Vagina (tissue), 2 donors: ENCODE measurements around the gene CREG1. TPM values are rescaled to one million over a fixed set of nuclear protein-coding genes. Genes with fewer than 3 reads are reported as not detected.

Source experiments
- DNase-seq, 2 donors: peaks; one replicate each; pipeline ENCODE4 v3.0.0-alpha.2; 2017; ENCODE audit errors: extremely low spot score in 2 of 2
- H3K27ac ChIP-seq: fragments of 200-600 bp; sonication (generic); one replicate; pipeline ENCODE4 v1.5.1; 2019
- H3K27me3 ChIP-seq: fragments of 200-600 bp; sonication (generic); one replicate; pipeline ENCODE4 v1.5.1; 2019
- H3K36me3 ChIP-seq, 2 donors: fragments of 200-600 bp; sonication (generic); one replicate each; pipeline ENCODE4 v1.5.1; 2017 to 2019
- H3K4me1 ChIP-seq: fragments of 200-600 bp; sonication (generic); one replicate; pipeline ENCODE4 v1.5.1; 2019
- H3K4me3 ChIP-seq, 2 donors: fragments of 200-600 bp; sonication (generic); 1 replicate in 1 of 2; 2 replicates in 1 of 2; pipeline ENCODE4 v1.5.1; 2016 to 2019
- H3K9me3 ChIP-seq: fragments of 200-600 bp; sonication (generic); one replicate; pipeline ENCODE4 v1.5.1; 2019
- CTCF ChIP-seq, 3 experiments: fragments of 450-650 bp in 2 of 3; fragments of 200-600 bp in 1 of 3; sonication (generic) in 1 of 3; IDR thresholded peaks; one replicate each; pipeline ENCODE4 v1.5.1; 2017 to 2019; ENCODE audit warnings: antibody characterized with exemption in 3 of 3, mild to moderate bottlenecking in 2 of 3, moderate library complexity in 2 of 3
- POLR2A ChIP-seq, 2 donors: fragments of 450-650 bp; IDR thresholded peaks; one replicate each; pipeline ENCODE4 v1.6.1; 2017; ENCODE audit warnings: antibody characterized with exemption in 2 of 2, mild to moderate bottlenecking in 2 of 2, moderate library complexity in 2 of 2
- POLR2AphosphoS5 ChIP-seq, 2 donors: sonication (generic); formaldehyde crosslinking; IDR thresholded peaks; one replicate each; pipeline ENCODE4 v1.9.0; 2017; ENCODE audit warnings: antibody characterized with exemption in 2 of 2, mild to moderate bottlenecking in 2 of 2, low read depth in 1 of 2; ENCODE audit not compliant: insufficient read depth in 1 of 2
- intact Hi-C: fragments of 100-400 bp; cut with DNase I; formaldehyde crosslinking; loops from one replicate; pipeline ENCODE4 v1.15.1; 2023
- total RNA-seq: library from RNA; depleted of rRNA; stranded (reverse); fragments of >200 nt; gene quantifications from one replicate; pipeline ENCODE4 v1.2.3, GENCODE V29; 2016

Gene CREG1
- total RNA-seq, 1 donor from 2014 or later: 152 TPM

DNA sequence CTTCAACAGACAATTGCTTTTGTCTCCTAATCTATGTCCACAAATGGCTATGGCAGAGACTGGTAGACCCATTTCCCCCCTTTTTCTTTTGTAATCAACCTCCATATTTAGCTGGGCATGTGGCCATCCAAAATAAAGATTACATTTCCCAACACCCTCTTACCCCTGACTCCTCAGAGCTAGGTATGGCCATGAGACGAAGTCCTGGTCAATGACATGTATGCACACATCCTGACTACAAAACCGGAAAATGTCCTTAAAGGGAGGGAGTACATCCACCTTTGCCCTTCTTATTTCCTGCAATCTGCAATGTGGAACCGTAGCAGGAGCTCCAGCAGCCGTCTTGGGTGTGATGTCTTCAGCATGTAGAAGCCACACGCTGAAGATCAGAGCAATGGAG, 40.3 kb upstream of the CREG1 start:
- no peaks in the 10 kb centered on the region for H3K4me1 ChIP-seq
- H3K36me3 ChIP-seq: no peaks in the 10 kb centered on the region
- intact Hi-C loops: no loop called here
- H3K27ac ChIP-seq: no peak overlapping the region
- H3K4me3 ChIP-seq: no peak overlapping the region
- TF ChIP-seq POLR2A (IDR thresholded peaks at IDR 0.05) (no peak), CTCF (IDR thresholded peaks at IDR 0.05) (no peak), POLR2AphosphoS5 (IDR thresholded peaks at IDR 0.05; ENCODE audit: insufficient read depth in 1 of 2, low read depth in 1 of 2) (no peak)
- H3K9me3 ChIP-seq: no peaks in the 10 kb centered on the region
- H3K27me3 ChIP-seq: no peaks in the 10 kb centered on the region
- DNase-seq: no peak

DNA sequence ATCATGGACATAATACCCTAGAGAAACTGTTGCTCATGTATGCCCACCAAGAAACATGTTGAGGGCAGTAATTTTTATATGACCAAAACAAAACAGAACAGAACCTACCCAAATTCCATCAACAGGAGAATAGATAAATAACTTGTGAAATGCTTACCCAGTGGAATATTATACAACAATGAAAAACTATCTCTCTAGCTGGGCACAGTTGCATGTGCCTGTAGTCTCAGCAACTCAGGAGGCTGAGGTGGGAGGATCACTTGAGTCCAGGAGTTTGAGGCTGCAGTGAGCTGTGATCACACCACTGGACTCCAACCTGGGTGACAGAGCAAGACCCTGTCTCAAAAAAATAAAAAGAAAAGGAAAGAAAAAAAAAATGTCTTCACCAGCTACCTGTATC, 38.9 kb upstream of the CREG1 start:
- H3K27me3 ChIP-seq: no peaks in the 10 kb centered on the region
- no peaks in the 10 kb centered on the region for H3K36me3 ChIP-seq
- no peaks in the 10 kb centered on the region for H3K9me3 ChIP-seq
- intact Hi-C loops: no loop called here
- no peak for TF ChIP-seq CTCF (IDR thresholded peaks at IDR 0.05)
- no peak for TF ChIP-seq POLR2AphosphoS5 (IDR thresholded peaks at IDR 0.05; ENCODE audit: insufficient read depth in 1 of 2, low read depth in 1 of 2)
- no peak for TF ChIP-seq POLR2A (IDR thresholded peaks at IDR 0.05)
- H3K4me3 ChIP-seq: no peak overlapping the region
- H3K4me1 ChIP-seq: no peaks in the 10 kb centered on the region
- H3K27ac ChIP-seq: no peak overlapping the region
- no peak for DNase-seq

DNA sequence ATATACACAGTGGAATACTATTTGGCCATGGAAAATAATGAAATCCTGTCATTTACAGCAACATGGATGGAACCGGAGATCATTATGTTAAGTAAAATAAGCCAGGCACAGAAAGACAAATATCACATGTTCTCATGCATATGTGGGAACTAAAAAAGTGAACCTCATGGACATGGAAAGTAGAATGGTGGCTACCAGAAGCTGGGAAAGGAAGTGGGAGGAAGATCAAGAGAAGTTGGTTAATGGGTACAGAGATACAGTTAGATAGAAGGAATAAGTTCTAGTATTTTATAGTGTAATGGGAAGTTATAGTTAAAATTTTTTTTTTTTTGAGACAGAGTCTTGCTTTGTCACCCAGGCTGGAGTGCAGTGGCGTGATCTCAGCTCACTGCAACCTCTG, 34.8 kb upstream of the CREG1 start:
- Histone ChIP-seq H3K27me3 (no peaks in the 10 kb centered on the region), H3K4me1 (no peaks in the 10 kb centered on the region), H3K36me3 (no peaks in the 10 kb centered on the region), H3K9me3 (no peaks in the 10 kb centered on the region), H3K27ac (no peak overlapping the region), H3K4me3 (no peak overlapping the region)
- intact Hi-C loops: no loop called here
- no peak for TF ChIP-seq POLR2A (IDR thresholded peaks at IDR 0.05)
- no peak for DNase-seq

DNA sequence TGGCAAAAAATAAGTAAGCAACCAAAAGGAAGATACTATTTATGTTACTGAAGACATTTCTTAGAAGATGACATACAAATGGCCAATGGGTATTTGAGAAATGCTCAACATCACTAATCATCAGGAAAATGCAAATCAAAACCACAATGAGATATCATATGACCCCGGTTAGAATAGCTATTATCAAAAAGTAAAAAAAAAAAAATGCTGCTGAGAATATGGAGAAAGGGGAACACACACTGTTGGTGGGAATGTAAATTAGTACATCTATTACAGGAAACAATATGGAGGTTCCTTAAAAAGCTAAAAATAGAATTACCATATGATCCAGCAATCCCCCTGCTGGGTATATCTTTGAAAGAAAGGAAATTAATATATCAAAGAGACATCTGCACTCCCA, 34.3 kb upstream of the CREG1 start:
- Histone ChIP-seq H3K27ac (no peak overlapping the region), H3K4me3 (no peak overlapping the region), H3K4me1 (no peaks in the 10 kb centered on the region), H3K36me3 (no peaks in the 10 kb centered on the region), H3K27me3 (no peaks in the 10 kb centered on the region), H3K9me3 (no peaks in the 10 kb centered on the region)
- no peak for DNase-seq
- no peak for TF ChIP-seq CTCF (IDR thresholded peaks at IDR 0.05)
- no peak for TF ChIP-seq POLR2A (IDR thresholded peaks at IDR 0.05)
- TF ChIP-seq POLR2AphosphoS5 (IDR thresholded peaks at IDR 0.05; ENCODE audit: insufficient read depth in 1 of 2, low read depth in 1 of 2): no peak
- intact Hi-C loops: no loop called here

GRCh38 chr1:167587342-167587741, 33.8 kb upstream of the CREG1 start:
- no peak overlapping the region for H3K27ac ChIP-seq
- no peaks in the 10 kb centered on the region for H3K27me3 ChIP-seq
- no peak for DNase-seq
- H3K4me1 ChIP-seq: no peaks in the 10 kb centered on the region
- intact Hi-C loops: no loop called here
- no peak for TF ChIP-seq CTCF (IDR thresholded peaks at IDR 0.05)
- TF ChIP-seq POLR2AphosphoS5 (IDR thresholded peaks at IDR 0.05; ENCODE audit: insufficient read depth in 1 of 2, low read depth in 1 of 2): no peak
- no peak for TF ChIP-seq POLR2A (IDR thresholded peaks at IDR 0.05)
- no peaks in the 10 kb centered on the region for H3K9me3 ChIP-seq
- H3K4me3 ChIP-seq: no peak overlapping the region
- H3K36me3 ChIP-seq: no peaks in the 10 kb centered on the region

GRCh38 chr1:167584581-167584980, 31.0 kb upstream of the CREG1 start:
- intact Hi-C loops: no loop called here
- TF ChIP-seq POLR2A (IDR thresholded peaks at IDR 0.05) (no peak), CTCF (IDR thresholded peaks at IDR 0.05) (no peak), POLR2AphosphoS5 (IDR thresholded peaks at IDR 0.05; ENCODE audit: insufficient read depth in 1 of 2, low read depth in 1 of 2) (no peak)
- Histone ChIP-seq H3K27ac (no peak overlapping the region), H3K4me3 (no peak overlapping the region), H3K4me1 (no peaks in the 10 kb centered on the region), H3K9me3 (no peaks in the 10 kb centered on the region), H3K36me3 (no peaks in the 10 kb centered on the region), H3K27me3 (no peaks in the 10 kb centered on the region)
- no peak for DNase-seq
